Activated CD4-positive, alpha-beta T cell treated with anti-CD3 and anti-CD28 coated beads, Interleukin-2, amount 50 U/mL, for 1 hour (primary cell): ENCODE measurements around the gene CAMKK2.
"Not testable (repeated sequence)": the region's sequence is repeated elsewhere in the genome, so short reads cannot be mapped to it uniquely, and the experiment has no call there.

Source experiments
- DNase-seq: peaks from one replicate; pipeline ENCODE4 v3.0.0-alpha.2; 2020

Gene CAMKK2

GRCh38 chr12:121278169-121279070, 18.1 kb downstream of the CAMKK2 start:
- DNase-seq, result no peak

- DNase-seq, result no peak
Observed at GRCh38 chr12:121277374-121277759, 19.1 kb downstream of the CAMKK2 start.

DNA sequence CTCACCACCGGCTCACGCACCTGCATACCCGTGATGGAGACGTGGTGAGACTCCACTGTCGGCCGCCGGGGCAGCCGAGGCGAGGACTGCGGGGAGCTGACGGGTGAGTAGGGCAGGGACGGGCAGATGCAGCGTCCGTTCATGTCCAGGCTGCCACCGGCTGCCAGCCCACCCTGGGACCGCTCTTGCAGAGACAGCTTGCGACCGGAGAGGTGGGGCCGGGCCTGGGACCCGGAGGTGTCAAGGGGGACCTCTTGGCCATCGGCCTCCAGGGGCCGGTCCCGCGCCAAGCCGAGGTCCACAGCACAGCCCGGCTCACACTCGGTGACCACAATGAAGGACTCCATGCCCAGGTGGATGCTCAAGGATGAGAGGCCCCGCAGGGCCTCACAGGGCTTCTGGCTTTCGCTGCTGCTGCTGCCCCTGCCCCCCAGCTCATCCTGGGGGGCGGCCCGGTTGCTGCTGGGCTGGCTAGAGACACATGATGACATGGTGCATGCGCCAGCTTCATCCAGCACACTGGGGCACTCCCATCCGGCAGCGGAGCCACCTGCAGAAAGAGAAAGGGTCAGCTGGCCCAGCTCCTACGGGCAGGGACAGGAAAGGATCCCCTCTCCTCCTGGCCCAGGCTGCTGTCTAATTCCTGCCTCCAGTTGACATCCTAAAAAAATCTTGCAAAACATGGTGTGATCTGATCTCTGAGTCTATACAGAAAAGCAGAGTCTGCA, 22.3 kb downstream of the CAMKK2 start:
- DNase-seq, result no peak

DNA sequence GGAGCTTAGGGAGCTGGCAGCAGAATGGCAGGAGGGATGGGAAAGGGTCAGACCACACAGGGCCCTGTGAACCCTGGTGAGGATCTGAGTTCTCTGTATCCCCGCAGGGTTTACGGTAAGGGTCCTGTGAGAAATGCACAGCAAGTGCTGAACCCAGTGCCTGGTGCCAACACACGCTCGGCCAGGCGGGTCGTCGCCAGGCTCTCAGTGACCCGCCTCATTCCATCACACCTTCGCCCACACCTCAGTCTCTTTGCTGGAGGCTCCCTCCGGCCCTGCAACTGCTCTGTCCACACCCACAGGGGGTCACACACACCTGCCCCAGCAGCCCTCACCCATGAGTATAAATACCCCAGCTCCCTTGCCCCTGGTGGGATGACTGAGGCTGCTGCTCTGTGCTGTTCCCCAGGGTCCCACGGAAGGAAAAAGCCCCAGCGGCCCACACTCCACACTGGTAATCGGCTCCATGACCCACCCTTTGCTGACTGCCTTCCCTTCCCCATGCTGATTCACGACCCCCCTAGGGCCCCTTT, 23.1 kb downstream of the CAMKK2 start:
- no peak for DNase-seq

GRCh38 chr12:121267822-121268221, 28.7 kb downstream of the CAMKK2 start:
- DNase-seq, result no peak

- no peak for DNase-seq
Observed at GRCh38 chr12:121264951-121265515, 31.5 kb downstream of the CAMKK2 start.

- DNase-seq, result no peak
Observed at GRCh38 chr12:121264135-121264534, 32.4 kb downstream of the CAMKK2 start.

DNA sequence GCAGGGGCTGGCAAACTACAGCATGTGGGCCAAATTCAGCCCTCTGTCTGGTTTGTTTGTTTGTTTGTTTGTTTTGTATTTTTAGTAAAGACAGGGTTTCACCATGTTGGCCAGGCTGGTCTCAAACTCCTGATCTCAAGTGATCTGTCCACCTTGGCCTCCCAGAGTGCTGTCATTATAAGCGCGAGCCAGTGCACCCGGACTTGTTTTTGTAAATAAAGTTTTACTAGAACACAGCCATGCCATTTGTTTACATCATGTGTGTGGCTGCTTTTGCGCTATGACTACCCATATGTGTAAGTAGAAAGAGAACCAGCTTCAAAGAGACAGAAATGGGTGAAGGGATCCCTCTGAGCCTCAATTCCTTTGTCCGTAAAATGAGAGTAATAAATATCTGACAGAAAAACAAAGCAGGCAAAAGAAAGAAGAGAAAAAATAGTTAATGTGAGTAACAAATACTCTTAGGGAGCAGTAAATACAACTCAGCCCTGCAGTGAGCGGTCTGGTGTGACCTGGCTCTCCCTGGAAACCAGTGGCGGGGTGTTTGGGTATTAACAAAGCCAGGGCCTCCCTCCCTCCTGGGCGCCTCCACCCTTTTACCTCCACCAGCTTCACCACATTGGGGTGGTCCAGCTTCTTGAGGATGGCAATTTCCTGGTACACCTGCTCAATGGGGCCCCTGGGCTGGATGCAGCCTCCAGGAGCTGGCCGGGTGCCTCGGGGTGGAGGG, 33.1 kb downstream of the CAMKK2 start:
- no peak for DNase-seq

- DNase-seq, result no peak
Observed at GRCh38 chr12:121261398-121261797, 35.1 kb downstream of the CAMKK2 start.

GRCh38 chr12:121260091-121260490, 36.4 kb downstream of the CAMKK2 start:
- no peak for DNase-seq

GRCh38 chr12:121259074-121259473, 37.4 kb downstream of the CAMKK2 start:
- no peak for DNase-seq

DNA sequence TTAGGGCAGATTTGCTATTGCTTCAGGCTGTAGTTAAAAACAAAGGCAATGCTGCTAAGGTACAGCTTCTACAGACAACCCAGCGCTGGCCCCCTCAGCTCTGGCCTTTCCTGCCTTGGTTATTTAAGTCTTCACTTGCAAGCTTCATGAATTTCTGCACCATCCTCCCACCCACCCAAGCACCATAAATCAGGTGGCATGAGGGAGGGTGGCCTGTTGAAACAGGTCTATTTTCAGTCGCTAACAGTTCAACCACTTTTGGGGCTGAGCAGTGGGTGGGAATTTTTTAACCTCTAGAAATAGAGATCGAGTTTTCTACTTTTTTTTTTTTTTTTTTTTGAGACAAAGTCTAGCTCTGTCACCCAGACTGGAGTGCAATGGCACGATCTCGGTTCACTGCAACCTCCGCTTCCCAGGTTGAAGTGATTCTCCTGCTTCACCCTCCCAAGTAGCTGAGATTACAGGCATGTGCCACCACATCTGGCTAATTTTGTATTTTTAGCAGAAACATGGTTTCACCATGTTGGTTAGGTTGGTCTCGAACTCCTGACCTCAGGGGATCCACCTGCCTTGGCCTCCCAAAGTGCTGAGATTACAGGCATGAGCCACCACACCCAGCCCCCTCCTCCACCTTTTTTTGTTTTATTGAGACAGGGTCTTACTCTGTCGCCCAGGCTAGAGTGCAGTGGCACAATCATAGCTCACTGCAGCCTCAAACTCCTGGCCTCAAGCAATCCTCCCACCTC, 38.6 kb downstream of the CAMKK2 start:
- not testable (repeated sequence) for DNase-seq

- DNase-seq, result no peak
Observed at GRCh38 chr12:121255433-121255832, 41.1 kb downstream of the CAMKK2 start.

- DNase-seq, result no peak
Observed at GRCh38 chr12:121253638-121254335, 42.7 kb downstream of the CAMKK2 start.

DNA sequence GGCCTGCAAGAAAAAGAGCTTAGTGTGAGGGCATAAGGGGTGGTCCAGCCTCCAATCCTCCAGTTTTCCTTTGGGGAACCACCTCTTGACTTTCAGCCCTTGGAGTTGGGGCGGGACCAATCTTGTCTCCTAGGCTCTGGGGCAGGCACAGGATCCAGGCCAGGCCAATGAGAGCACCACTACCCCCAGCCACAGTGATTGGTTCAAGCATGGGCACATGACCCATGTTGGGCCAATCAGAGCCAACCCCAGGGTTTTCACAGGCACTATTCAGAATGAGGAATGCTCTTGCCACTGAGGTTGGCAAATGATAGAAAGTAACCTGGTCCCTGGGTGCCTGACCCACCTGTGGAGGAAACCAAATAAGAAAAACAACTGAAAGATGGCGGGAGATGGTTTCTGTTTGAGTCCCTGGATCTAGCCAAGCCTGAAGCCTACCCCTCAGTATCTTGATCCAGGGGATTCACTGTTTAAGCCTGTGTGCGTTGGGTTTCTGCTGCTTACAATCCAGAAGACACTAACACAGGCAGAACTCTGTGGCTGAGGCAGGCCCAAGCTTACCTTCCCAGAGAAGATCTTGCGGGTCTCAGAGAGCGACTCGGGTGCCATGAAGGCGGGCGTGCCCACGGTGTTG, 43.7 kb downstream of the CAMKK2 start:
- DNase-seq, result no peak

GRCh38 chr12:121251838-121252237, 44.7 kb downstream of the CAMKK2 start:
- no peak for DNase-seq

DNA sequence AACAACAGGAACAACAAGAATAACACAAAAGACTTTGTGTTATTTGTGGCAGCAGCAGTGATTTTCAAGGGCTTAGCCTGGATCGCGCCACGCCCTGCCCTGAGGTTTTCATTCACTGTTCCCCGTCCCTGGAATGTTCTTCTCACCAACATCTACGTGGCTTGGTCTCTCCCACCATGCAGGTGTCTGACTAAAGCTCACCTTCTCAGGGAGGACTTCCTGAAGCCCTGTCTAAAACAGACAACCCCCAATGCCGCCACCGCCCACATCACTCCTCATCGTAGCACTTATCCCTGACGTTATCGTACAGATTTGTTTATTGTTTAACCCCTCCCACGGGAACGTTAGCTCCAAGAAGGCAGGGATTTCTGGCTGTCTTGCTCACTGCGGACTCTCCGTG, 46.1 kb downstream of the CAMKK2 start:
- no peak for DNase-seq

DNA sequence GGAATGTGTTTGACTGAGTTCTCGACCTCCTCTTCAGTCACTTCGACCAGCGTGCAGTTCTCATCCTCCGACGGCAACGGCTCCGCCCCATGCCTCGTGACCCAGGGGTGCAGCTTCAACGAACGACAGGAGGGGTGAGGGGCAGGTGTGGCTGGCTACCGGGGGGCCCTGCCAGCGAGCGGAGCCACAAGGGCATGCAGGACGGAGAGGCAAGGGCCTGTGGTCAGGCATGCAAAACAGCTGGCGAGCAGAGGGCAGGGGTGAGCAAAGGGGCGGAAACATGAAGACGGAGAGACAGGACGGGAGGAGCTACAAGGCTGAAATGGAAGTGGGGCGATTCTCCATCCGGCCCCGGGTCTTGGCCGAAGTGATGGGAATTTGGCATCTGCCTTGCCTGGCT, 47.9 kb downstream of the CAMKK2 start:
- DNase-seq, result no peak

DNA sequence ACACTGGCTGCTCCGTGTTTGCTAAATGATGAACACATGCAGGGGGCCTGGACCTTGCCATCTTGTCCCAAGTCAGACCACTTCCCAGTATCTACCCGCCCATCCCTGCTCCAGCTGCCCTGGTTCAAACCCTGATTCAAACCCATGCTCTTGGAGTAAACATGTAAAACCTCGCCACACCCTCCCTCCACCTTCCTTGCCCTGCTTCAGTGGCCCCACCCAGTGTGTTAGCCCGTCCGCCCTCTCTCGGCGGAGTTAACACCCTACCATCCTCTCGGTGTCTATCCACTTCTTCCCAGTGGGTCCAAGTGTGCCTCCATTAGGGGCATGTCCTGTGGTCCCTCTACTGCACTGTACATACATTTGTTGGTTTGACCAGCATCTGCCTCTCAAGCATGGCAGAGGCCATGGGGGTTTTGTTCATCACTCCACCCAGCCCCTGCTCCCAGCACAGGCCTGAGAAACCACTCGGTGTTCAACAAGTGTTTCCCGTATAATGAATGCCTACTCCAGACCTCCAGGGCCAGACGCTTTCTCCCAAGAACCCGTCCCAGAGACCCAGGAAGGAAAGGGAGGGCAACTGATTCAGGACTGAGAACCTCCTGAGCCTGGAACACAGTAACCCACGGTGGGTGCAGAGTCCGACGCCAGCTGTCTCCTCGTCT, 49.5 kb downstream of the CAMKK2 start:
- no peak for DNase-seq

- DNase-seq, result no peak
Observed at GRCh38 chr12:121245951-121246350, 50.6 kb downstream of the CAMKK2 start.
